ENCODE measurements around the gene KCTD17.
A peak's percentile ranks its signal among the peaks of the same experiment; 100 is the strongest.

The KCTD17 gene

GRCh38 chr22:37021710-37022482, 29.6 kb upstream of the KCTD17 start:
- Histone ChIP-seq H3K23ac (ENCODE audit: low read length) (no peak overlapping the region), H3K56ac (ENCODE audit: low read length) (no peak overlapping the region)
- no CpG with 5 or more reads among the region's 13 CpGs for WGBS (ENCODE audit: extremely low coverage, insufficient coverage, low lambda C conversion rate)

DNA sequence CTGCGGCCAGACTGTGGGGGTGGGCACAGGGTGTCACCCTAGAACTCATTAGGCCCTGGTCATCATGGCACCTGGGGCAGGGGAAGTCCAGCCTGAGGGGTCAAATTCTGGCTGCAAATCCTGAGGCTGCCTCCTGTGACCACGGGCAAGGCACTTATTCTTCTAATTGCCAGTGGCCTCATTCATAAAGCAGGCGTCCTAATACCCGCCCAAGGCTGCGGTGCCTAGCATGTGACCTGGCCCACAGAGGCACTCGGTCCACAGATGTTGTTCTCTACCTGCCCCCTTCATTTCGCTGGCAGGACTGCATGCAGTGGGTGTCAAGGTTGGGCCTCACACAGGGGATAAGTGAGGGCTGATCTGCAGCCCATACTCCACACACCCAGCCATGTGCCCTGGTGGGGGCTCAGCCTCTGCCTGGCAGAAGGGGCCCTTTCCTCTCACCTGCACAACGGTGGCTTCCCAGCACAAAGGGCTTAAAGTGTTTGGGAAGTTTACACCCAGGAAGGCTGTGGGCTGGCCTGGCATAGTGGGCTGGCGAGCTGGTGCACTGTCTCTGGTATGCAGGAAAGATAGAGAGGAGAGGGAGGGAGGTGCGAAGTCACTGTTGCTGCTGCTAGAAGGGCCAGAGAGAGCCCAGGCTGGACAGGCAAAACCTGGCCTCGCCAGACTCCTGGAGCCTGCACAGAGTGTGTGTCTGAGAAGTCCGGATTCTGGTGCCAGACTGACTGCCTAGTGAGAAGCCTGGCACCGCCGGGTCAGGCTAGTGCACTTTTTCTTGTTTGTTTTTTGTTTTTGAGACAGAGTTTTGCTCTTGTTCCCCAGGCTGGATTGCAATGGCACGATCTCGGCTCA, 28.8 kb upstream of the KCTD17 start:
- no peak overlapping the region for H2AK5ac ChIP-seq (ENCODE audit: low read length)
- peaks cover 26% of the 10 kb centered on the region for H3K79me1 ChIP-seq (ENCODE audit: low read length)
- H3K36me3 ChIP-seq (ENCODE audit: control insufficient read depth, insufficient read depth, low read length): peaks cover 6% of the 10 kb centered on the region
- H2BK120ac ChIP-seq (ENCODE audit: low read depth, low read length): no peak overlapping the region
- H3K27me3 ChIP-seq (ENCODE audit: insufficient read depth, low read length, poor library complexity): no peaks in the 10 kb centered on the region
- H3K23ac ChIP-seq (ENCODE audit: low read length): no peak overlapping the region
- no peak overlapping the region for H3K27ac ChIP-seq (ENCODE audit: low read depth, low read length)
- H3K79me2 ChIP-seq (ENCODE audit: control insufficient read depth, insufficient read depth, low read length): peaks cover 2% of the 10 kb centered on the region
- no peak overlapping the region for H4K8ac ChIP-seq (ENCODE audit: low read depth, low read length)
- H3K4me3 ChIP-seq (ENCODE audit: low read length): no peak overlapping the region
- no peak for DNase-seq
- H3K9ac ChIP-seq (ENCODE audit: low read length): no peak overlapping the region
- no peak overlapping the region for H3K18ac ChIP-seq (ENCODE audit: low read length)
- no peak overlapping the region for H2BK5ac ChIP-seq (ENCODE audit: low read length)
- no peak overlapping the region for H3K4me2 ChIP-seq (ENCODE audit: low read length)
- H3K4me1 ChIP-seq (ENCODE audit: control insufficient read depth, low read depth, low read length): no peaks in the 10 kb centered on the region
- H2BK15ac ChIP-seq (replicated peaks; ENCODE audit: low read depth): no peak overlapping the region
- no CpG with 5 or more reads among the region's 16 CpGs for WGBS (ENCODE audit: extremely low coverage, insufficient coverage, low lambda C conversion rate)
- H3K4ac ChIP-seq (ENCODE audit: low read depth, low read length): no peak overlapping the region
- H3K56ac ChIP-seq (ENCODE audit: low read length): peak overlapping the region; percentile 5
- H4K5ac ChIP-seq (ENCODE audit: low read length): no peak overlapping the region

More at GRCh38 chr22:37021710-37022482, 29.6 kb upstream of the KCTD17 start:
- no peak overlapping the region for H2BK5ac ChIP-seq (ENCODE audit: low read length)
- H2BK120ac ChIP-seq (ENCODE audit: low read depth, low read length): no peak overlapping the region
- no peak overlapping the region for H4K5ac ChIP-seq (ENCODE audit: low read length)
- H3K36me3 ChIP-seq (ENCODE audit: control insufficient read depth, insufficient read depth, low read length): peaks cover 6% of the 10 kb centered on the region
- no peak overlapping the region for H3K27ac ChIP-seq (ENCODE audit: low read depth, low read length)
- no peak overlapping the region for H4K8ac ChIP-seq (ENCODE audit: low read depth, low read length)
- peaks cover 2% of the 10 kb centered on the region for H3K79me2 ChIP-seq (ENCODE audit: control insufficient read depth, insufficient read depth, low read length)
- H3K9ac ChIP-seq (ENCODE audit: low read length): no peak overlapping the region
- peaks cover 29% of the 10 kb centered on the region for H3K79me1 ChIP-seq (ENCODE audit: low read length)
- no peaks in the 10 kb centered on the region for H3K4me1 ChIP-seq (ENCODE audit: control insufficient read depth, low read depth, low read length)
- no peak overlapping the region for H2AK5ac ChIP-seq (ENCODE audit: low read length)
- H3K4ac ChIP-seq (ENCODE audit: low read depth, low read length): no peak overlapping the region
- no peak for DNase-seq
- no peak overlapping the region for H2BK15ac ChIP-seq (replicated peaks; ENCODE audit: low read depth)
- no peaks in the 10 kb centered on the region for H3K27me3 ChIP-seq (ENCODE audit: insufficient read depth, low read length, poor library complexity)
- no peak overlapping the region for H3K4me2 ChIP-seq (ENCODE audit: low read length)
- no peak overlapping the region for H3K18ac ChIP-seq (ENCODE audit: low read length)
- no peak overlapping the region for H3K4me3 ChIP-seq (ENCODE audit: low read length)

- Histone ChIP-seq H3K36me3 (ENCODE audit: control insufficient read depth, insufficient read depth, low read length) (peaks cover 5% of the 10 kb centered on the region), H3K4me3 (ENCODE audit: low read length) (no peak overlapping the region), H3K18ac (ENCODE audit: low read length) (no peak overlapping the region), H3K4me1 (ENCODE audit: control insufficient read depth, low read depth, low read length) (no peaks in the 10 kb centered on the region), H4K5ac (ENCODE audit: low read length) (no peak overlapping the region), H4K8ac (ENCODE audit: low read depth, low read length) (no peak overlapping the region), H3K79me1 (ENCODE audit: low read length) (peaks cover 18% of the 10 kb centered on the region), H3K27ac (ENCODE audit: low read depth, low read length) (no peak overlapping the region), H3K9ac (ENCODE audit: low read length) (no peak overlapping the region), H3K4ac (ENCODE audit: low read depth, low read length) (no peak overlapping the region), H3K27me3 (ENCODE audit: insufficient read depth, low read length, poor library complexity) (no peaks in the 10 kb centered on the region), H3K56ac (ENCODE audit: low read length) (no peak overlapping the region), H3K79me2 (ENCODE audit: control insufficient read depth, insufficient read depth, low read length) (peaks cover 2% of the 10 kb centered on the region), H3K23ac (ENCODE audit: low read length) (no peak overlapping the region), H2AK5ac (ENCODE audit: low read length) (no peak overlapping the region), H2BK15ac (replicated peaks; ENCODE audit: low read depth) (no peak overlapping the region), H2BK5ac (ENCODE audit: low read length) (no peak overlapping the region), H3K4me2 (ENCODE audit: low read length) (no peak overlapping the region), H2BK120ac (ENCODE audit: low read depth, low read length) (no peak overlapping the region)
- WGBS (ENCODE audit: extremely low coverage, insufficient coverage, low lambda C conversion rate): no CpG with 5 or more reads among the region's 34 CpGs
- no peak for DNase-seq
These were observed 27.7 kb upstream of the KCTD17 start for GRCh38 chr22:37023743-37024338.

- Histone ChIP-seq H3K4me3 (ENCODE audit: low read length) (no peak overlapping the region), H3K27me3 (ENCODE audit: insufficient read depth, low read length, poor library complexity) (no peaks in the 10 kb centered on the region), H4K5ac (ENCODE audit: low read length) (no peak overlapping the region), H3K9ac (ENCODE audit: low read length) (no peak overlapping the region), H3K18ac (ENCODE audit: low read length) (no peak overlapping the region), H2AK5ac (ENCODE audit: low read length) (no peak overlapping the region), H3K4ac (ENCODE audit: low read depth, low read length) (no peak overlapping the region), H3K36me3 (ENCODE audit: control insufficient read depth, insufficient read depth, low read length) (peaks cover 7% of the 10 kb centered on the region), H4K8ac (ENCODE audit: low read depth, low read length) (no peak overlapping the region), H3K56ac (ENCODE audit: low read length) (no peak overlapping the region), H3K4me1 (ENCODE audit: control insufficient read depth, low read depth, low read length) (no peaks in the 10 kb centered on the region), H2BK120ac (ENCODE audit: low read depth, low read length) (no peak overlapping the region), H2BK15ac (replicated peaks; ENCODE audit: low read depth) (no peak overlapping the region), H3K4me2 (ENCODE audit: low read length) (no peak overlapping the region), H3K79me2 (ENCODE audit: control insufficient read depth, insufficient read depth, low read length) (peaks cover 2% of the 10 kb centered on the region), H3K23ac (ENCODE audit: low read length) (no peak overlapping the region), H3K79me1 (ENCODE audit: low read length) (peaks cover 18% of the 10 kb centered on the region), H3K27ac (ENCODE audit: low read depth, low read length) (no peak overlapping the region), H2BK5ac (ENCODE audit: low read length) (no peak overlapping the region)
- DNase-seq: no peak
- no CpG with 5 or more reads among the region's 71 CpGs for WGBS (ENCODE audit: extremely low coverage, insufficient coverage, low lambda C conversion rate)
These were observed 27.0 kb upstream of the KCTD17 start for GRCh38 chr22:37024339-37025157.

DNA sequence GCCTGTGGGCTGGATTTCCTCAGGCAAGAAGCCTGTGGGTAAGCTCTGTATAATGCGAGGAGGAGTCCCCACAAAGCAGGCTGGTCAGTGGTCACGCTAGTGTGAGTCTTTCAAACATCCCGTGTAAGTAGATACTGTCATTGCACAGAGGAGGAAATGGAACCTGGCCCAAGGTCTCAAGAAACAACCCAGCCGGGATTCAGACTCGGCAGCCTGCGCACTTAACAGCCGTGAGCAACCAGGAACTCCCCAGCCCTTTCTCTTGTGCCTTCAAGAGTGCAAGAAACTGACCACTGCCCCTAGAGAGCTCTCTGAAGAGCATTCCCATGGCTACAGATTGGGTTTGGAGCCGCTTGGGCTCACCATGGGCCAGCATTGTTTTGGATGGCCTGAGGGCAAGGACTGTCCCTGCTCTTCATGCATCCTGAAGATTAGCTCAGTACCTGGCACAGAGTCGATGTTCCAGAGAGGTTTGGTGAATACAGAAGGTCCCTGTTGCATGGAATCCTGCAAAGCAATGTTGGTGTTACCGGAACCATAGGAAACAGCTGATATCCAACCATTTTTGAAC, 26.0 kb upstream of the KCTD17 start:
- no peak for DNase-seq
- peaks cover 7% of the 10 kb centered on the region for H3K36me3 ChIP-seq (ENCODE audit: control insufficient read depth, insufficient read depth, low read length)
- no peak overlapping the region for H3K4me3 ChIP-seq (ENCODE audit: low read length)
- H3K27me3 ChIP-seq (ENCODE audit: insufficient read depth, low read length, poor library complexity): no peaks in the 10 kb centered on the region
- H2BK15ac ChIP-seq (replicated peaks; ENCODE audit: low read depth): no peak overlapping the region
- H4K5ac ChIP-seq (ENCODE audit: low read length): no peak overlapping the region
- H3K4me1 ChIP-seq (ENCODE audit: control insufficient read depth, low read depth, low read length): no peaks in the 10 kb centered on the region
- H3K18ac ChIP-seq (ENCODE audit: low read length): no peak overlapping the region
- H2AK5ac ChIP-seq (ENCODE audit: low read length): no peak overlapping the region
- H2BK120ac ChIP-seq (ENCODE audit: low read depth, low read length): no peak overlapping the region
- no peak overlapping the region for H3K4me2 ChIP-seq (ENCODE audit: low read length)
- no peak overlapping the region for H3K9ac ChIP-seq (ENCODE audit: low read length)
- no peak overlapping the region for H3K56ac ChIP-seq (ENCODE audit: low read length)
- WGBS (ENCODE audit: extremely low coverage, insufficient coverage, low lambda C conversion rate): no CpG with 5 or more reads among the region's 10 CpGs
- peaks cover 16% of the 10 kb centered on the region for H3K79me1 ChIP-seq (ENCODE audit: low read length)
- no peak overlapping the region for H4K8ac ChIP-seq (ENCODE audit: low read depth, low read length)
- peaks cover 2% of the 10 kb centered on the region for H3K79me2 ChIP-seq (ENCODE audit: control insufficient read depth, insufficient read depth, low read length)
- no peak overlapping the region for H3K4ac ChIP-seq (ENCODE audit: low read depth, low read length)
- no peak overlapping the region for H3K23ac ChIP-seq (ENCODE audit: low read length)
- no peak overlapping the region for H3K27ac ChIP-seq (ENCODE audit: low read depth, low read length)
- H2BK5ac ChIP-seq (ENCODE audit: low read length): no peak overlapping the region

Measured in mesendoderm (in vitro differentiated cells).